Fibroblast of lung (primary cell): ENCODE results near the gene COL4A2. TPM values are rescaled to one million over a fixed set of nuclear protein-coding genes. Genes with fewer than 3 reads are reported as not detected.

Experiments used
- DNase-seq, 2 donors: peaks; one replicate each; pipeline versions ENCODE4 v3.0.0 to v3.0.0-alpha.2; 2010; ENCODE audit warnings: low read depth in 2 of 2
- H2AFZ ChIP-seq: 2 replicates; pipeline ENCODE4 v1.5.1; 2012; ENCODE audit warnings: low read length, control low read depth, inconsistent platforms
- H3K27ac ChIP-seq: 2 replicates; pipeline ENCODE4 v1.5.1; 2011; ENCODE audit warnings: low read length, control low read depth; ENCODE audit not compliant: insufficient read depth
- H3K27me3 ChIP-seq: 2 replicates; pipeline ENCODE4 v1.5.1; 2011; ENCODE audit warnings: mild to moderate bottlenecking, low read length; ENCODE audit not compliant: control insufficient read depth, insufficient read depth
- H3K36me3 ChIP-seq: 2 replicates; pipeline ENCODE4 v1.5.1; 2011; ENCODE audit warnings: low read length; ENCODE audit not compliant: control insufficient read depth, insufficient read depth
- H3K4me1 ChIP-seq: 2 replicates; pipeline ENCODE4 v1.5.1; 2011; ENCODE audit warnings: low read length; ENCODE audit not compliant: control insufficient read depth, insufficient read depth; ENCODE audit errors: extremely low read depth
- H3K4me2 ChIP-seq: 2 replicates; pipeline ENCODE4 v1.5.1; 2011; ENCODE audit warnings: low read length, control low read depth; ENCODE audit not compliant: insufficient read depth; ENCODE audit errors: extremely low read depth
- H3K4me3 ChIP-seq, 4 experiments: fragments of 200-600 bp in 1 of 4; sonication (generic) in 1 of 4; replicated peaks in 1 of 4; 2 replicates each; pipeline ENCODE4 v1.5.1; 2011 to 2016; ENCODE audit warnings: low read length in 4 of 4, low read depth in 3 of 4, mild to moderate bottlenecking in 3 of 4, control low read depth in 2 of 4, inconsistent platforms in 1 of 4, mixed read lengths in 1 of 4; ENCODE audit not compliant: insufficient read depth in 1 of 4; ENCODE audit errors: control extremely low read depth in 1 of 4
- H3K79me2 ChIP-seq: 2 replicates; pipeline ENCODE4 v1.5.1; 2012; ENCODE audit warnings: mild to moderate bottlenecking, low read length, inconsistent platforms; ENCODE audit not compliant: control insufficient read depth, insufficient read depth
- H3K9ac ChIP-seq: 2 replicates; pipeline ENCODE4 v1.5.1; 2011; ENCODE audit warnings: mild to moderate bottlenecking, low read length, control low read depth; ENCODE audit not compliant: insufficient read depth
- H3K9me3 ChIP-seq: 2 replicates; pipeline ENCODE4 v1.5.1; 2012; ENCODE audit warnings: low read depth, low read length; ENCODE audit not compliant: control insufficient read depth, insufficient read depth
- H4K20me1 ChIP-seq: 2 replicates; pipeline ENCODE4 v1.5.1; 2011; ENCODE audit warnings: low read length; ENCODE audit not compliant: control insufficient read depth, insufficient read depth; ENCODE audit errors: extremely low read depth
- EZH2 ChIP-seq: IDR thresholded peaks from 2 replicates; pipeline ENCODE4 v1.5.1; 2012; ENCODE audit warnings: low read length, control low read depth, mild to moderate bottlenecking; ENCODE audit errors: missing control alignments
- polyA plus RNA-seq, 2 donors: library from polyadenylated mRNA; depleted of rRNA in 1 of 2; stranded (reverse) in 1 of 2; unstranded in 1 of 2; fragments of >200 nt; gene quantifications; 2 replicates each; pipeline ENCODE4 v1.2.1, GENCODE V29; 2011 to 2012; ENCODE audit warnings: missing spikeins in 1 of 2
- total RNA-seq: library from RNA; depleted of rRNA; stranded (reverse); fragments of >200 nt; gene quantifications from 2 replicates; pipeline ENCODE4 v1.2.1, GENCODE V29; 2014
- TF ChIP-seq, protein P1 (sequence below), 2 donors: IDR thresholded peaks in 1 of 2; conservative IDR thresholded peaks in 1 of 2; 1 replicate in 1 of 2; 2 replicates in 1 of 2; pipeline ENCODE4 v1.5.1; 2011 to 2012; ENCODE audit warnings: low read length in 2 of 2, control low read depth in 1 of 2, inconsistent platforms in 1 of 2, low read depth in 1 of 2, mild to moderate bottlenecking in 1 of 2

The COL4A2 gene
- total and polyA plus RNA-seq, 2 donors (not counting 1 experiment from before 2014, with no cell fraction given) = 93.1 to 463 TPM

DNA sequence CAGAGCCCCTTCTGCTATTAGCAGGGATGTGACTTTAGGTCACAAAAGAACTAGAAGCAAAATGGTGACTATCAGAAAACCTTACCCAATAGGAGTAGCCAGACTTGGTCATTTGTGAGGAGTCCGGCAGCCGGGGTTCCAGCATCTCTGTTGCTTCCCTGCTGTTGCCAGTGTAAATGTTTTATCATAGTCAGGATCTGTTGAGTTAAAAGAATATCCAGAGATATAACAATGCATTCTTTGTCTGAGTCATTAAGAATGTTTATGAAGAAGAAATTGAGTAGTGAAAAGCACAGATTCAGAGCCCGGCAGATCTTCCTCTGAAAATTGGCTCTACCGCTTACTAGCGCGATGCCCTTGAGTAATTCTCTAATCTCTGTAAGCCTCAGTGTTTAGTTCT, 84.2 kb downstream of the COL4A2 start:
- Histone ChIP-seq H3K79me2 (peaks cover 5% of the 10 kb centered on the region), H3K9ac (peak overlapping the region; percentile 52), H3K4me2 (no peak overlapping the region), H3K36me3 (no peaks in the 10 kb centered on the region), H3K27ac (peak overlapping the region; percentile 93), H3K27me3 (no peaks in the 10 kb centered on the region), H2AFZ (no peak overlapping the region), H3K9me3 (no peaks in the 10 kb centered on the region), H4K20me1 (no peaks in the 10 kb centered on the region), H3K4me1 (peaks cover 56% of the 10 kb centered on the region), H3K4me3 (no peak overlapping the region)
- TF ChIP-seq, protein P1, sequence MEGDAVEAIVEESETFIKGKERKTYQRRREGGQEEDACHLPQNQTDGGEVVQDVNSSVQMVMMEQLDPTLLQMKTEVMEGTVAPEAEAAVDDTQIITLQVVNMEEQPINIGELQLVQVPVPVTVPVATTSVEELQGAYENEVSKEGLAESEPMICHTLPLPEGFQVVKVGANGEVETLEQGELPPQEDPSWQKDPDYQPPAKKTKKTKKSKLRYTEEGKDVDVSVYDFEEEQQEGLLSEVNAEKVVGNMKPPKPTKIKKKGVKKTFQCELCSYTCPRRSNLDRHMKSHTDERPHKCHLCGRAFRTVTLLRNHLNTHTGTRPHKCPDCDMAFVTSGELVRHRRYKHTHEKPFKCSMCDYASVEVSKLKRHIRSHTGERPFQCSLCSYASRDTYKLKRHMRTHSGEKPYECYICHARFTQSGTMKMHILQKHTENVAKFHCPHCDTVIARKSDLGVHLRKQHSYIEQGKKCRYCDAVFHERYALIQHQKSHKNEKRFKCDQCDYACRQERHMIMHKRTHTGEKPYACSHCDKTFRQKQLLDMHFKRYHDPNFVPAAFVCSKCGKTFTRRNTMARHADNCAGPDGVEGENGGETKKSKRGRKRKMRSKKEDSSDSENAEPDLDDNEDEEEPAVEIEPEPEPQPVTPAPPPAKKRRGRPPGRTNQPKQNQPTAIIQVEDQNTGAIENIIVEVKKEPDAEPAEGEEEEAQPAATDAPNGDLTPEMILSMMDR (conservative IDR thresholded peaks at IDR 0.05 in 1 of 2, IDR thresholded peaks at IDR 0.05 in 1 of 2; ENCODE audit: low read depth in 1 of 2, low read length in 2 of 2) = no peak
- TF ChIP-seq EZH2 = no peak
- DNase-seq = peak; percentile 52 to 81

DNA sequence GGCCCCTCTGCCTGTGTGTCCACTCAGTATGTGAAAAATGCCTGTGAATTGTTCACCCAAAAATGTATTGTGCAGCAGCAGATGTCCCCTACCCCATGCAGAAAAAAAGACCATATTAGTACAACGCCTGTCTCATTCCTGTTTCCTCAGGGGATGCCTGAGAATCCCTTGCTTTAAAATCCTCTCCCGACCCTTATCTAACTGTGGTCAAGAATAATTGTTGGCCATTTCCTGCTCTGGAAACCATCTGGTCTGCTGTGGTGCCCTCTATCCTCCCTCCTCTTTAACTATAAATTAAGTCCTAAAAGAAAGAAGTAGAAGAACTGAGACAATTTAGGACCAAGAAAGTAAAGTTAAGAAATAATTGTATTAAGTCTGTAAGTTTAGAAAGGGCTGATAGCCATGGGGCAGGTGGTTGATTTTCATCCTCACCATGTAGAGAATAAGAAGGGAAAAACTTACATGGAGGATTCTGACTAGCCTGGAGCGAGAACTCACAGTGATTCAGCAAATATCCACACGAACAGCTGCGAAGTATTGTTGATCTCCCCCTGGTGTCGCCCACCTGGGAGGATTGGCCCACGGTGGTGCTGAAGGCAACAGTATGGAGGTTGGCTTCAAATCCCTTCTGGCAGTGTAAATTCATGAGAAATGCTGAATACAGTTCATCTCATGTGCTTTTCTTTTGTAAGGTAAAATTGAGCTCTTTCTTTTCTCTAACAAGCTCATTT, 85.6 kb downstream of the COL4A2 start:
- H3K79me2 ChIP-seq = peaks cover 5% of the 10 kb centered on the region
- H2AFZ ChIP-seq = no peak overlapping the region
- H3K4me2 ChIP-seq = no peak overlapping the region
- H3K27me3 ChIP-seq = no peaks in the 10 kb centered on the region
- peaks cover 54% of the 10 kb centered on the region for H3K4me1 ChIP-seq
- no peak overlapping the region for H3K9ac ChIP-seq
- TF ChIP-seq, protein P1 (conservative IDR thresholded peaks at IDR 0.05 in 1 of 2, IDR thresholded peaks at IDR 0.05 in 1 of 2; ENCODE audit: low read depth in 1 of 2, low read length in 2 of 2) = no peak
- TF ChIP-seq EZH2 = no peak
- H3K36me3 ChIP-seq = no peaks in the 10 kb centered on the region
- H3K9me3 ChIP-seq = no peaks in the 10 kb centered on the region
- no peaks in the 10 kb centered on the region for H4K20me1 ChIP-seq
- H3K27ac ChIP-seq = peak overlapping the region; percentile 93
- peak; percentile 62 to 91 for DNase-seq
- no peak overlapping the region for H3K4me3 ChIP-seq

DNA sequence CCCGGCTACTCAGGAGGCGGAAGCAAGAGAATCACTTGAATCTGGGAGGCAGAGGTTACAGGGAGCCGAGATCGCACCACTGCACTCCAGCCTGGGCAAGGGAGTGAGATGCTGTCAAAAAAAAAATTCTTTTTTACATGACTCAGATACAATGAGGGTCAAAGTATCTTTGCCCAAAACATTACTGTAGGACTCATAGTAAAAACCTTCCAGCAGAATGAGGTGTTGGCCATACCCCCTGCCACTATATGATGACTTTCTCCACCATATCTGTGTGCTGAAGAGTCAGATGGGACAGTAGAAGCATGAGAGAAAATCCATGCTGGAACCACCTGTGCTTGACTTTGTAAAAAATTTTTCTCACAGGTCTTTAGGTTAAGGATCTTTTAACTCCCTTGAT, 86.7 kb downstream of the COL4A2 start:
- no peak overlapping the region for H3K4me2 ChIP-seq
- no peaks in the 10 kb centered on the region for H3K9me3 ChIP-seq
- no peak overlapping the region for H3K9ac ChIP-seq
- H3K4me1 ChIP-seq = peaks cover 55% of the 10 kb centered on the region
- no peak overlapping the region for H2AFZ ChIP-seq
- H4K20me1 ChIP-seq = no peaks in the 10 kb centered on the region
- H3K27me3 ChIP-seq = no peaks in the 10 kb centered on the region
- peak overlapping the region; percentile 93 for H3K27ac ChIP-seq
- peaks cover 5% of the 10 kb centered on the region for H3K79me2 ChIP-seq
- peak in 1 of 2 donors; percentile 37 for DNase-seq
- TF ChIP-seq, protein P1 (conservative IDR thresholded peaks at IDR 0.05 in 1 of 2, IDR thresholded peaks at IDR 0.05 in 1 of 2; ENCODE audit: low read depth in 1 of 2, low read length in 2 of 2) = no peak
- TF ChIP-seq EZH2 = no peak
- H3K36me3 ChIP-seq = no peaks in the 10 kb centered on the region
- no peak overlapping the region for H3K4me3 ChIP-seq
